GM12892 (cell line): ENCODE measurements around the gene IDNK.

Source experiments
- POLR2A ChIP-seq: IDR thresholded peaks from 2 replicates; pipeline ENCODE4 v1.6.1; 2011; ENCODE audit warnings: low read depth, low read length, control low read depth
- POLR2AphosphoS5 ChIP-seq: IDR thresholded peaks from 2 replicates; pipeline ENCODE4 v1.6.1; 2011; ENCODE audit warnings: low read depth, low read length, control low read depth
- TAF1 ChIP-seq: IDR thresholded peaks from 2 replicates; pipeline ENCODE4 v1.6.1; 2011; ENCODE audit warnings: low read depth, mild to moderate bottlenecking, control low read depth, low read length, borderline replicate concordance

- TF ChIP-seq POLR2AphosphoS5 (no peak), POLR2A (no peak), TAF1 (no peak)
These were observed 57.3 kb downstream of the IDNK start for GRCh38 chr9:83680233-83680632.
